ENCODE measurements around the gene ZNF723.
"Not testable (repeated sequence)": the region's sequence is repeated elsewhere in the genome, so short reads cannot be mapped to it uniquely, and the experiment has no call there.

Gene ZNF723

GRCh38 chr19:22807061-22807835 is 24.8 kb upstream of the ZNF723 start:
- Histone ChIP-seq H3K56ac (ENCODE audit: low read length) (no peak overlapping the region), H3K4me3 (ENCODE audit: low read length) (no peak overlapping the region), H2AK5ac (ENCODE audit: low read length) (no peak overlapping the region), H3K27me3 (ENCODE audit: insufficient read depth, low read length, poor library complexity) (no peaks in the 10 kb centered on the region), H3K79me2 (ENCODE audit: control insufficient read depth, insufficient read depth, low read length) (no peaks in the 10 kb centered on the region), H2BK15ac (replicated peaks; ENCODE audit: low read depth) (no peak overlapping the region), H3K9ac (ENCODE audit: low read length) (no peak overlapping the region), H4K8ac (ENCODE audit: low read depth, low read length) (no peak overlapping the region), H3K27ac (ENCODE audit: low read depth, low read length) (no peak overlapping the region), H3K23ac (ENCODE audit: low read length) (no peak overlapping the region), H2BK5ac (ENCODE audit: low read length) (no peak overlapping the region), H3K4me2 (ENCODE audit: low read length) (no peak overlapping the region), H3K18ac (ENCODE audit: low read length) (no peak overlapping the region), H3K4me1 (ENCODE audit: control insufficient read depth, low read depth, low read length) (no peaks in the 10 kb centered on the region), H3K36me3 (ENCODE audit: control insufficient read depth, insufficient read depth, low read length) (no peaks in the 10 kb centered on the region), H2BK120ac (ENCODE audit: low read depth, low read length) (no peak overlapping the region), H3K4ac (ENCODE audit: low read depth, low read length) (no peak overlapping the region), H4K5ac (ENCODE audit: low read length) (no peak overlapping the region), H3K79me1 (ENCODE audit: low read length) (no peaks in the 10 kb centered on the region)
- WGBS (ENCODE audit: extremely low coverage, insufficient coverage, low lambda C conversion rate) = no CpG with 5 or more reads among the region's 72 CpGs
- DNase-seq = no peak

- Histone ChIP-seq H3K27ac (ENCODE audit: low read depth, low read length) (no peak overlapping the region), H3K18ac (ENCODE audit: low read length) (no peak overlapping the region), H3K23ac (ENCODE audit: low read length) (no peak overlapping the region), H2BK120ac (ENCODE audit: low read depth, low read length) (no peak overlapping the region), H4K5ac (ENCODE audit: low read length) (no peak overlapping the region), H3K79me1 (ENCODE audit: low read length) (no peaks in the 10 kb centered on the region), H3K4me3 (ENCODE audit: low read length) (no peak overlapping the region), H3K27me3 (ENCODE audit: insufficient read depth, low read length, poor library complexity) (no peaks in the 10 kb centered on the region), H2AK5ac (ENCODE audit: low read length) (no peak overlapping the region), H3K4ac (ENCODE audit: low read depth, low read length) (no peak overlapping the region), H3K9ac (ENCODE audit: low read length) (no peak overlapping the region), H2BK5ac (ENCODE audit: low read length) (no peak overlapping the region), H3K56ac (ENCODE audit: low read length) (no peak overlapping the region), H3K4me1 (ENCODE audit: control insufficient read depth, low read depth, low read length) (no peaks in the 10 kb centered on the region), H3K4me2 (ENCODE audit: low read length) (no peak overlapping the region), H3K79me2 (ENCODE audit: control insufficient read depth, insufficient read depth, low read length) (no peaks in the 10 kb centered on the region), H4K8ac (ENCODE audit: low read depth, low read length) (no peak overlapping the region), H3K36me3 (ENCODE audit: control insufficient read depth, insufficient read depth, low read length) (no peaks in the 10 kb centered on the region), H2BK15ac (replicated peaks; ENCODE audit: low read depth) (no peak overlapping the region)
- DNase-seq = no peak
- no CpG with 5 or more reads among the region's 2 CpGs for WGBS (ENCODE audit: extremely low coverage, insufficient coverage, low lambda C conversion rate)
Observed at GRCh38 chr19:22814124-22814523, 18.0 kb upstream of the ZNF723 start.

DNA sequence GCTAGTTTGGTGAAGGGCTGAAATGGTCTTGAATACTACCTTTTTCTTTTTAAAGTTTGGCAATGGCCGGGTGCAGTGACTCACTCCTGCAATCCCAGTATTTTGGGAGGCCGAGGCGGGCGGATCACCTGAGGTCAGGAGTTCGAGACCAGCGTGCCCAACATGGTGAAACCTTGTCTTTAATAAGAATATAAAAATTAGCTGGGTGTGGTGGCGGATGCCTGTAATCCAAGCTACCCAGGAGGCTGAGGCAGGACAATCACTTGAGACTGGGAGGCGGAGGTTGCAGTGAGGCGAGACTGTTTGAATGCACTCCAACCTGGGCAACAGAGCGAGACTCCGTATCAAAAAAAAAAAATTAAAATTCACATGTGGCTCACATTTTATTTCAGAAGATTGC is 880 bp upstream of the ZNF723 start:
- Histone ChIP-seq H2BK15ac (replicated peaks; ENCODE audit: low read depth) (no peak overlapping the region), H3K9ac (ENCODE audit: low read length) (no peak overlapping the region), H2AK5ac (ENCODE audit: low read length) (no peak overlapping the region), H3K79me1 (ENCODE audit: low read length) (no peaks in the 10 kb centered on the region), H3K36me3 (ENCODE audit: control insufficient read depth, insufficient read depth, low read length) (no peaks in the 10 kb centered on the region), H2BK5ac (ENCODE audit: low read length) (no peak overlapping the region), H3K79me2 (ENCODE audit: control insufficient read depth, insufficient read depth, low read length) (no peaks in the 10 kb centered on the region), H3K56ac (ENCODE audit: low read length) (no peak overlapping the region), H4K8ac (ENCODE audit: low read depth, low read length) (no peak overlapping the region), H2BK120ac (ENCODE audit: low read depth, low read length) (no peak overlapping the region), H3K18ac (ENCODE audit: low read length) (no peak overlapping the region), H3K4me3 (ENCODE audit: low read length) (no peak overlapping the region), H4K5ac (ENCODE audit: low read length) (no peak overlapping the region), H3K4me1 (ENCODE audit: control insufficient read depth, low read depth, low read length) (no peaks in the 10 kb centered on the region), H3K4me2 (ENCODE audit: low read length) (no peak overlapping the region), H3K4ac (ENCODE audit: low read depth, low read length) (no peak overlapping the region), H3K27me3 (ENCODE audit: insufficient read depth, low read length, poor library complexity) (no peaks in the 10 kb centered on the region), H3K23ac (ENCODE audit: low read length) (no peak overlapping the region), H3K27ac (ENCODE audit: low read depth, low read length) (no peak overlapping the region)
- WGBS (ENCODE audit: extremely low coverage, insufficient coverage, low lambda C conversion rate) = no CpG with 5 or more reads among the region's 11 CpGs
- no peak for DNase-seq

DNA sequence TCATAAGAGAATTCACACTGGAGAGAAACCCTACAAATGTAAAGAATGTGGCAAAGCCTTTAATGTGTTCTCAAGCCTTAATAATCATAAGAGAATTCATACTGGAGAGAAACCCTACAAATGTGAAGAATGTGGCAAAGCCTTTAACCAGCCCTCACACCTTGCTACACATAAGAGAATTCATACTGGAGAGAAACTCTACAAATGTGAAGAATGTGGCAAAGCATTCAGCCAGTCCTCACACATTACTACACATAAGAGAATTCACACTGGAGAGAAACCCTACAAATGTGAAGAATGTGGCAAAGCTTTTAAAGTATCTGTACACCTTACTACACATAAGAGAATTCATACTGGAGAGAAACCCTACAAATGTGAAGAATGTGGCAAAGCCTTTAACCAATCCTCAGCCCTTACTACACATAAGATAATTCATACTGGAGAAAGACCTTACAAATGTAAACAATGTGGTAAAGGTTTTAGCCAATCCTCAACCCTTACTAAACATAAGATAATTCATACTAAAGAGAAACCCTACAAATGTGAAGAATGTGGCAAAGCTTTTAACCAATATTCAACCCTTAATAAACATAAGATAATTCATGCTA is 25.7 kb downstream of the ZNF723 start:
- not testable (repeated sequence) for H3K27ac ChIP-seq (ENCODE audit: low read depth, low read length); H3K9ac ChIP-seq (ENCODE audit: low read length); H3K23ac ChIP-seq (ENCODE audit: low read length); H2AK5ac ChIP-seq (ENCODE audit: low read length); H3K36me3 ChIP-seq (ENCODE audit: control insufficient read depth, insufficient read depth, low read length); H3K79me1 ChIP-seq (ENCODE audit: low read length); H4K5ac ChIP-seq (ENCODE audit: low read length); H3K4me2 ChIP-seq (ENCODE audit: low read length); H3K4ac ChIP-seq (ENCODE audit: low read depth, low read length); H3K4me1 ChIP-seq (ENCODE audit: control insufficient read depth, low read depth, low read length); H4K8ac ChIP-seq (ENCODE audit: low read depth, low read length); H2BK5ac ChIP-seq (ENCODE audit: low read length); H2BK120ac ChIP-seq (ENCODE audit: low read depth, low read length); H3K4me3 ChIP-seq (ENCODE audit: low read length); DNase-seq; H3K18ac ChIP-seq (ENCODE audit: low read length); H2BK15ac ChIP-seq (replicated peaks; ENCODE audit: low read depth); H3K27me3 ChIP-seq (ENCODE audit: insufficient read depth, low read length, poor library complexity); H3K56ac ChIP-seq (ENCODE audit: low read length); H3K79me2 ChIP-seq (ENCODE audit: control insufficient read depth, insufficient read depth, low read length)

- DNase-seq = peak; percentile 64
- H3K79me2 ChIP-seq (ENCODE audit: control insufficient read depth, insufficient read depth, low read length) = no peaks in the 10 kb centered on the region
- no CpG with 5 or more reads among the region's 3 CpGs for WGBS (ENCODE audit: extremely low coverage, insufficient coverage, low lambda C conversion rate)
Observed at GRCh38 chr19:22882797-22883196, 50.7 kb downstream of the ZNF723 start.

GRCh38 chr19:22893855-22894270 is 61.8 kb downstream of the ZNF723 start:
- Histone ChIP-seq H3K18ac (ENCODE audit: low read length) (no peak overlapping the region), H3K9ac (ENCODE audit: low read length) (no peak overlapping the region), H2BK5ac (ENCODE audit: low read length) (no peak overlapping the region), H3K27ac (ENCODE audit: low read depth, low read length) (no peak overlapping the region), H2BK120ac (ENCODE audit: low read depth, low read length) (no peak overlapping the region), H4K8ac (ENCODE audit: low read depth, low read length) (no peak overlapping the region), H4K5ac (ENCODE audit: low read length) (no peak overlapping the region), H3K27me3 (ENCODE audit: insufficient read depth, low read length, poor library complexity) (no peaks in the 10 kb centered on the region), H2AK5ac (ENCODE audit: low read length) (no peak overlapping the region), H3K4me3 (ENCODE audit: low read length) (no peak overlapping the region), H3K4me2 (ENCODE audit: low read length) (no peak overlapping the region), H3K4me1 (ENCODE audit: control insufficient read depth, low read depth, low read length) (no peaks in the 10 kb centered on the region), H3K23ac (ENCODE audit: low read length) (no peak overlapping the region), H3K79me2 (ENCODE audit: control insufficient read depth, insufficient read depth, low read length) (no peaks in the 10 kb centered on the region), H3K4ac (ENCODE audit: low read depth, low read length) (no peak overlapping the region), H3K36me3 (ENCODE audit: control insufficient read depth, insufficient read depth, low read length) (no peaks in the 10 kb centered on the region), H3K79me1 (ENCODE audit: low read length) (no peaks in the 10 kb centered on the region), H3K56ac (ENCODE audit: low read length) (no peak overlapping the region), H2BK15ac (replicated peaks; ENCODE audit: low read depth) (no peak overlapping the region)
- WGBS (ENCODE audit: extremely low coverage, insufficient coverage, low lambda C conversion rate) = no CpG with 5 or more reads among the region's 35 CpGs
- no peak for DNase-seq

More at GRCh38 chr19:22882797-22883196, 50.7 kb downstream of the ZNF723 start:
- no peak overlapping the region for H2BK120ac ChIP-seq (ENCODE audit: low read depth, low read length)
- no peak overlapping the region for H3K4me3 ChIP-seq (ENCODE audit: low read length)
- H3K18ac ChIP-seq (ENCODE audit: low read length) = no peak overlapping the region
- H3K27me3 ChIP-seq (ENCODE audit: insufficient read depth, low read length, poor library complexity) = no peaks in the 10 kb centered on the region
- no peak overlapping the region for H3K9ac ChIP-seq (ENCODE audit: low read length)
- H3K56ac ChIP-seq (ENCODE audit: low read length) = no peak overlapping the region
- no peak overlapping the region for H3K4ac ChIP-seq (ENCODE audit: low read depth, low read length)
- no peaks in the 10 kb centered on the region for H3K36me3 ChIP-seq (ENCODE audit: control insufficient read depth, insufficient read depth, low read length)
- H4K5ac ChIP-seq (ENCODE audit: low read length) = no peak overlapping the region
- no peak overlapping the region for H2BK5ac ChIP-seq (ENCODE audit: low read length)
- no peak overlapping the region for H3K4me2 ChIP-seq (ENCODE audit: low read length)
- H2BK15ac ChIP-seq (replicated peaks; ENCODE audit: low read depth) = no peak overlapping the region
- no peaks in the 10 kb centered on the region for H3K4me1 ChIP-seq (ENCODE audit: control insufficient read depth, low read depth, low read length)
- H3K79me1 ChIP-seq (ENCODE audit: low read length) = no peaks in the 10 kb centered on the region
- H4K8ac ChIP-seq (ENCODE audit: low read depth, low read length) = no peak overlapping the region
- no peak overlapping the region for H3K27ac ChIP-seq (ENCODE audit: low read depth, low read length)
- no peak overlapping the region for H2AK5ac ChIP-seq (ENCODE audit: low read length)
- H3K23ac ChIP-seq (ENCODE audit: low read length) = no peak overlapping the region
